GM18861 (cell line): ENCODE data around the gene BCKDHA.

Experiments
- ATAC-seq: cut with Tn5 transposase; IDR thresholded peaks from one replicate; pipeline ENCODE4 v1.9.1; 2021; ENCODE audit not compliant: unreplicated experiment

Gene BCKDHA

DNA sequence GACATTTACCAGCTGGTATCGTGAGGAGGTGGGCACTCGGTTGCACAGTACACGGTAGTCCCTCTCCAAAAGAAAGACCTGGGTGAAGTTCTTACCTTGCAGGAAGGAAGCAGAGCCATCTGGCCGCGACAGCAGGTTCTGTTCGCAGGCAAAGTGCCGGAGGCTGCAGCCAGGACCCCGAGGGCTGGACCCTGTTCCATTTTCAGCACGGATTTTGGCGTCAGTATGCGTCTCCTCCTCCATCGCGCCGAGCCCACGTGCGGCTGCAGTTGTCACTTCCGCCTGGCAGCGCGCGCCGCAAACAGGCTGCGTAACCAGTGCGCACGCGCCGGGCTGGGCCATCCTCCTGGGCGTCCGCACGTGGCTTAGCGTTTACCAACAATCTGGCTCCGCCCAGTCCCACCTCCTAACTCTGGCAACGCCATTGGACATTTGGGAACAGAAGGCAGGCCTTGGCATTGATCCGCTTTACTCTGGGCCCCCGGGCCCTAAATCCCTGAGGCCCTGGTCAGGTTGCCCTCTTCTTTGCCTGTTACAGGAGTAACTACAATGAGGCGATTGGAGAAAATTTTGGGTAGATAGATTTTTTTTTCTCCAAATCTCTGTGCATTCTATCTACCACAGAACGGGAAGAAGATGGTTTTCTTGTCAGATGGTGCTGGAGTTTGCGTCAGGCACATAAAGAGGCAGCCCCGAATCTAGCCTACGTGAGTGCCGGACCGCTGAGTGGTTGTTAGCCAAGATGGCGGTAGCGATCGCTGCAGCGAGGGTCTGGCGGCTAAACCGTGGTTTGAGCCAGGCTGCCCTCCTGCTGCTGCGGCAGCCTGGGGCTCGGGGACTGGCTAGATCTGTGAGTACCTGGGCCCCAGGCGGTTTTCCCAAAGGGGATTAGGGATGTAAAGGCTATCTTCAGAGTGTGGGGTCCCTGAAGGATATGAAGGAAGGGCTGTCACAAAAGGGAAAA, at the start of gene BCKDHA, which contains the start of gene EXOSC5:
TSS of gene BCKDHA (plus strand) at position 733 of the 964 bp plus-strand sequence. CDS start at position 743, 10 bp downstream.
TSS of gene EXOSC5 (minus strand) at position 274 of the 964 bp plus-strand sequence. CDS start at position 243, 31 bp downstream.
- peak; percentile 89 for ATAC-seq

- no peak for ATAC-seq
These were observed 46.8 kb upstream of the BCKDHA start for GRCh38 chr19:41350735-41351338.

- peak; percentile 28 for ATAC-seq
These were observed 46.0 kb upstream of the BCKDHA start for GRCh38 chr19:41351339-41352245.

- no peak for ATAC-seq
These were observed 45.4 kb upstream of the BCKDHA start for GRCh38 chr19:41352279-41352608.

GRCh38 chr19:41352609-41353465, 44.8 kb upstream of the BCKDHA start:
- ATAC-seq: no peak

- peak; percentile 36 for ATAC-seq
These were observed 43.9 kb upstream of the BCKDHA start, which contains the start of gene TGFB1 for GRCh38 chr19:41353466-41354342. TGFB1 (minus strand) TSS chr19:41353922; CDS start chr19:41353044, 878 bp downstream.

GRCh38 chr19:41354343-41354953, 43.2 kb upstream of the BCKDHA start:
- ATAC-seq: no peak

DNA sequence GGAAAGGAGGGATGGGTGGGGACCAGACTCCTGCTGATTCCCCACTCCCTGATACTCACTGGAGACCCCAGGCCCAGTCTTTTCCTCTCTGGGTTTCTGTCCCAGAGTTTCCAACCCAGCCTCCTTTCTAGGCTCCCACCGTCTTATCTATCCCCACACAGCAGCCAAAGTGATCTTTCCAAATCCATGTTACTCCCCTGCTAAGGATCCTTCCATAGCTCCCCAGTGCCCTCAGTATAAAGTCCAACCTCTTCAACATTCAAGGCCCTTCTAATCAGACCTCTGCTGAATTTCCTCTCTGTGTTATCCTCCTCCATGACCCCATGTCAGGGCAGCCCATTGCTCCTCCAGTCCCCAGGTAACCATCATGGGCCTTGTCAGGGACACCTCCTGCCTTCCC, 42.6 kb upstream of the BCKDHA start:
- ATAC-seq: no peak

GRCh38 chr19:41355802-41356201, 41.8 kb upstream of the BCKDHA start:
- no peak for ATAC-seq

- no peak for ATAC-seq
These were observed 40.5 kb upstream of the BCKDHA start for GRCh38 chr19:41356984-41357739.

GRCh38 chr19:41357746-41358145, 39.9 kb upstream of the BCKDHA start:
- no peak for ATAC-seq

GRCh38 chr19:41359741-41360140, 37.9 kb upstream of the BCKDHA start:
- ATAC-seq: no peak

- no peak for ATAC-seq
These were observed 35.3 kb upstream of the BCKDHA start for GRCh38 chr19:41362143-41362847.

- ATAC-seq: no peak
These were observed 34.3 kb upstream of the BCKDHA start for GRCh38 chr19:41363371-41363752.

GRCh38 chr19:41363753-41364523, 33.7 kb upstream of the BCKDHA start, which contains the start of gene B9D2:
B9D2 (minus strand) TSS chr19:41364149; CDS start chr19:41363519, 630 bp downstream.
- ATAC-seq: peak; percentile 55
